ENCODE results near the gene AFAP1L2.

AFAP1L2 gene

GRCh38 chr10:114282526-114282925 is 121.8 kb downstream of the AFAP1L2 start:
- TF ChIP-seq TCF4 (CRISPR knock-in tag; IDR thresholded peaks at IDR 0.05; ENCODE audit: borderline replicate concordance) (no peak), ZFP30 (CRISPR knock-in tag; IDR thresholded peaks at IDR 0.05) (no peak), CSRNP3 (CRISPR knock-in tag; IDR thresholded peaks at IDR 0.05) (no peak), ZFP3 (CRISPR knock-in tag; IDR thresholded peaks at IDR 0.05) (no peak), POU6F1 (CRISPR knock-in tag; IDR thresholded peaks at IDR 0.05; ENCODE audit: borderline replicate concordance, low read depth) (no peak), PATZ1 (CRISPR knock-in tag; IDR thresholded peaks at IDR 0.05; ENCODE audit: borderline replicate concordance) (no peak), TSHZ2 (CRISPR knock-in tag; IDR thresholded peaks at IDR 0.05) (no peak), ESRRG (CRISPR knock-in tag; IDR thresholded peaks at IDR 0.05) (no peak), CREB5 (CRISPR knock-in tag; IDR thresholded peaks at IDR 0.05; ENCODE audit: low read depth) (no peak), ZNF70 (CRISPR knock-in tag; IDR thresholded peaks at IDR 0.05) (no peak), RARB (CRISPR knock-in tag; IDR thresholded peaks at IDR 0.05) (no peak), ZC3H10 (CRISPR knock-in tag; IDR thresholded peaks at IDR 0.05) (no peak), ZNF565 (CRISPR knock-in tag; conservative IDR thresholded peaks at IDR 0.05; ENCODE audit: low read depth) (no peak), GLIS3 (CRISPR knock-in tag; IDR thresholded peaks at IDR 0.05) (no peak), ZNF8 (CRISPR knock-in tag; IDR thresholded peaks at IDR 0.05) (no peak), OSR1 (CRISPR knock-in tag; IDR thresholded peaks at IDR 0.05) (no peak)
- no peak for ATAC-seq

- no peak for TF ChIP-seq RARB (CRISPR knock-in tag; IDR thresholded peaks at IDR 0.05)
- no peak for ATAC-seq
Measured at GRCh38 chr10:114281461-114281860, 122.8 kb downstream of the AFAP1L2 start.

- ATAC-seq = no peak
- TF ChIP-seq ZNF70 (CRISPR knock-in tag; IDR thresholded peaks at IDR 0.05) (no peak), TOX (CRISPR knock-in tag; IDR thresholded peaks at IDR 0.05; ENCODE audit: borderline replicate concordance) (no peak), ESRRG (CRISPR knock-in tag; IDR thresholded peaks at IDR 0.05) (no peak), CSDC2 (CRISPR knock-in tag; IDR thresholded peaks at IDR 0.05) (no peak), CREB5 (CRISPR knock-in tag; IDR thresholded peaks at IDR 0.05; ENCODE audit: low read depth) (no peak), TCF4 (CRISPR knock-in tag; IDR thresholded peaks at IDR 0.05; ENCODE audit: borderline replicate concordance) (no peak), SNAI2 (CRISPR knock-in tag; IDR thresholded peaks at IDR 0.05) (no peak), ZNF565 (CRISPR knock-in tag; conservative IDR thresholded peaks at IDR 0.05; ENCODE audit: low read depth) (no peak), ISL1 (CRISPR knock-in tag; IDR thresholded peaks at IDR 0.05) (no peak)
Measured at GRCh38 chr10:114281006-114281405, 123.3 kb downstream of the AFAP1L2 start.
